Measurements from ENCODE around the gene FSHR. TPM values are rescaled to one million over a fixed set of nuclear protein-coding genes. Genes with fewer than 3 reads are reported as not detected.

FSHR gene
- total RNA-seq, 2 donors from 2014 or later = 0.28 to 1.1 TPM

DNA sequence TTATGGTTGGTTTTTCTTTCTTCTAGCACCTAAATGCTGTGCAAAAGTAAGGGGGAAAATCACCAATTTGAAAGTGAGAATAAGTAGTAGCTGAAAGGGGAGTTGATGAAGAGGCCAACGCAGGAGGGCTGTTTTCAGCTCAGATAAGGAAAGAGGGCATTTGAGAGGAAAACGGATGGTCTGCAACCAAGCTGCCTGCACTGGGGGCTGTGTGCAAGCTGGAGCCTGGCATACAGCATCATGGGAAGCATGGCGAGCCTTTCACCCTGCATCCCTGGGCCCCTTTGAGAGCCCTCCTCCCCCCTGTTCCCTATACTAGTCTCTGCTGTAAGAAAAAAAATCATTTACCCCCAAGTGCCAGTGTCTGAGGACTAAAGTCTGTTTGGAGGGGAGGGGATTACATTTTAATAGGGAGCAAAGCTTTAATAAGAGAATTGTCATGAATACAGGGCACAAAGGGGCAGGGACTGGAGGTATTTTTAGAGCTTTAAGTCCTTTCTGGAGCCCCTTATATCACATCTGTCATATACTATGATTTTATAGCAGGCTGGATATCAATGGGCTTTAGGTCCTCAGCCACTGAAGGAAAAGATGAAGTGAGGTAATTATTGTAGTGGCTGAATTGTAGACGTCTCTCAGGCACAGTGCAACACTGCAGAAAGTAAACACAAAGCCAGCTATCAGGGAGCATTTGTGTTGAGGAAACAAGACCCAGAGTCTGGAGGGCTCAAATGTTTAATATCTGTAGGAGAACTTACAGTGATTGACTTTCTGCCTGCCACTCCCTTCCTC lies 120.7 kb downstream of the FSHR start:
- no peak overlapping the region for H3K27ac ChIP-seq
- no peaks in the 10 kb centered on the region for H3K36me3 ChIP-seq
- no peaks in the 10 kb centered on the region for H3K27me3 ChIP-seq
- no peak for DNase-seq (ENCODE audit: low spot score)
- H3K9me3 ChIP-seq = no peaks in the 10 kb centered on the region
- H3K4me1 ChIP-seq = no peaks in the 10 kb centered on the region
- H3K4me3 ChIP-seq = no peak overlapping the region
- TF ChIP-seq, protein P1, sequence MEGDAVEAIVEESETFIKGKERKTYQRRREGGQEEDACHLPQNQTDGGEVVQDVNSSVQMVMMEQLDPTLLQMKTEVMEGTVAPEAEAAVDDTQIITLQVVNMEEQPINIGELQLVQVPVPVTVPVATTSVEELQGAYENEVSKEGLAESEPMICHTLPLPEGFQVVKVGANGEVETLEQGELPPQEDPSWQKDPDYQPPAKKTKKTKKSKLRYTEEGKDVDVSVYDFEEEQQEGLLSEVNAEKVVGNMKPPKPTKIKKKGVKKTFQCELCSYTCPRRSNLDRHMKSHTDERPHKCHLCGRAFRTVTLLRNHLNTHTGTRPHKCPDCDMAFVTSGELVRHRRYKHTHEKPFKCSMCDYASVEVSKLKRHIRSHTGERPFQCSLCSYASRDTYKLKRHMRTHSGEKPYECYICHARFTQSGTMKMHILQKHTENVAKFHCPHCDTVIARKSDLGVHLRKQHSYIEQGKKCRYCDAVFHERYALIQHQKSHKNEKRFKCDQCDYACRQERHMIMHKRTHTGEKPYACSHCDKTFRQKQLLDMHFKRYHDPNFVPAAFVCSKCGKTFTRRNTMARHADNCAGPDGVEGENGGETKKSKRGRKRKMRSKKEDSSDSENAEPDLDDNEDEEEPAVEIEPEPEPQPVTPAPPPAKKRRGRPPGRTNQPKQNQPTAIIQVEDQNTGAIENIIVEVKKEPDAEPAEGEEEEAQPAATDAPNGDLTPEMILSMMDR (IDR thresholded peaks at IDR 0.05) = no peak

DNA sequence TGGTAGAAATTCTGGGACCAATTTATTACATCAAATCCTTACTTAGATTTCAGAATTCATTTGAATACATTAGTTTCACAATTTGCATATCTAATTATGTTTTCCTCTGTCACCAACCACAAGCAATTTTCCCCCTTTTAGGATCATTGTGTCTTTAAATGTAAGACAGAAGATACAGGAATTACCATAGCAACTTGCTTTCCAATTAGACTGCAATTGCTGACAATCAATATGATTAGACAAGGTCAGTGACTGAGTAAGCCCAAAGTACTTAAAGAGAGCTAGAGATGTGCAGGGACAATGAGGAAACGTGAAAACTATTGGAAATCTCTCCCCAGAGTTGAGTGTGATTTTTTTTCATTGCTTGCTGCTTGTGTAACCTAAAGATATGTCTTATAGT lies 121.4 kb downstream of the FSHR start:
- H3K4me1 ChIP-seq = no peaks in the 10 kb centered on the region
- H3K36me3 ChIP-seq = no peaks in the 10 kb centered on the region
- no peaks in the 10 kb centered on the region for H3K9me3 ChIP-seq
- H3K27me3 ChIP-seq = no peaks in the 10 kb centered on the region
- no peak for DNase-seq (ENCODE audit: low spot score)
- no peak overlapping the region for H3K4me3 ChIP-seq
- TF ChIP-seq, protein P1 (IDR thresholded peaks at IDR 0.05) = no peak
- H3K27ac ChIP-seq = no peak overlapping the region

DNA sequence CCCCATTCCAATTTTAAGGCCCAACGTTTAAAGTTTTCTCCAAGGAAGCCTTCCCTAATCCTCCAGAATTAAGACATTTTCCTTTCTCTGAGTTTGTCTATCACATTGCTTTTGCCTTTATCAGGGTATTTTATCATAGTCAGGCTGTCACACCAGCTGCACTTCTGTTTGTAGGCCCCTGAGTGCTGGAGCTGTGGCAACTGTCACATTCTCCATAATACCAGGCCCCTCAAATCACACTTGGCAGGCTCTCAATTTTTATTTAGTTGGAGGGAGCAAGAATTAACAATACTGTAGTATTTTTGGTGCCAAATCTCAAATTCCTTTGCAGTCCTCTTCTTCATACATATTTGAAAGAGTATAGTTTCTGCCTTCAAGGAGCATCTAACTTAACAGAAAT lies 122.2 kb downstream of the FSHR start:
- H3K4me1 ChIP-seq = no peaks in the 10 kb centered on the region
- H3K4me3 ChIP-seq = no peak overlapping the region
- H3K9me3 ChIP-seq = no peaks in the 10 kb centered on the region
- no peak for DNase-seq (ENCODE audit: low spot score)
- H3K27ac ChIP-seq = no peak overlapping the region
- TF ChIP-seq, protein P1 (IDR thresholded peaks at IDR 0.05) = no peak
- H3K36me3 ChIP-seq = no peaks in the 10 kb centered on the region
- H3K27me3 ChIP-seq = no peaks in the 10 kb centered on the region

DNA sequence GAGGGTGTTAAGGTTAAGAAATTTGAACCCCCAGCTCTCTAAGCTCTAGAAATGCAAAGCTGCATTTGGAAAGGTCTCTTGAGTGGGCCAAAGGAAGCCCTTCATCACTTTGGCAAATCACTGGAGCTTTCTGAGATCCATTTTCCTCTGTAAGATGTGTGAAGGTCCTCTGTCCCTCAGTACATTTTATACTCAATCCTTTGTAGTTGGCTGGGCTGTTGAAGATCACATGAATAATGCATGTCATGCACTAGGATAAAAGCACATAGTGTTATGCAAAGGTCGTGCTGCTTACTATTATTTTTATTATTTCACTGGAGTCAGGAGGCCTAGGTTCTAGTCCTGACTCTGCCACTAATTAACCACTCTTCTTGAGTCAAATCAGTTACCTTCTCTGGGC lies 124.9 kb downstream of the FSHR start:
- DNase-seq (ENCODE audit: low spot score) = no peak
- Histone ChIP-seq H3K4me3 (no peak overlapping the region), H3K27me3 (no peaks in the 10 kb centered on the region), H3K27ac (no peak overlapping the region), H3K4me1 (no peaks in the 10 kb centered on the region), H3K36me3 (no peaks in the 10 kb centered on the region), H3K9me3 (no peaks in the 10 kb centered on the region)
- TF ChIP-seq, protein P1 (IDR thresholded peaks at IDR 0.05) = no peak

DNA sequence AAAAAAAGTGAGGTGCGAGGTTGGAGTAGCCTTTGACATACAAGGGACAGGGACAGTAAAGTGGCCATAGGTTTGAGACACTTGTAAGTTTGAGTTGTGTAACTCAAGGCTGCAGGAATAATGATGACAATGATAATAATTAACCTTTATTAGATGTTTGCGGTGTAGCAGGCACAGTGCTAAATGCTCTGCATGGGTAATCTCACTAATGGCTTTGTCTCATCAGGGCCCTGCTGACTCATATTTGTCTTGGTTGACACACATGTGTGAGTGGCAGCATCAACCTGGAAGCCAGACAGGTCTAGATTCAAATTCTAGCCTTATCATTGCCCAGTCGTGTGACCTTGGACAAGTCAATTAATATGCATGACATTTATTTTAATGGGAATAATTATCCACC lies 126.2 kb downstream of the FSHR start:
- Histone ChIP-seq H3K27ac (no peak overlapping the region), H3K4me1 (no peaks in the 10 kb centered on the region), H3K27me3 (no peaks in the 10 kb centered on the region), H3K9me3 (no peaks in the 10 kb centered on the region), H3K36me3 (no peaks in the 10 kb centered on the region), H3K4me3 (no peak overlapping the region)
- no peak for DNase-seq (ENCODE audit: low spot score)
- TF ChIP-seq, protein P1 (IDR thresholded peaks at IDR 0.05) = no peak

DNA sequence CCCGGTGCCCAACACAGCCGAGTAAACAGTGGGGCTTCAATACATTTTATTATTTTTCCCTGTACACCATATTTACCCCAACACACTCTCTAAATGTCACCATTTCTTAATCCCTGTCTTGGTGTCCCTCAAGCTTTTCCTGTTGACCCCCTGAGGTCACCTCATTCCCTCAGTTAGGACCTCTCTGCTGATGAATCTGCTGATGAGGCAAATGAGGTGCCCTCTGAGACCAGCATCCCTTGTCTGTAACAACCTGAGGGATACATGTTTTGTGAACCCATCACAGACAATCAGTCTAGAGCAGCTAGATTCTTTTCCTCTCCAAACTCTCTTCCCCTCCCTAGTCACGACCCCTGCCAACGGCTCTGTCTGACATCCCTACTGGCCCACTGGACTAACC lies 127.6 kb downstream of the FSHR start:
- no peak for DNase-seq (ENCODE audit: low spot score)
- no peak overlapping the region for H3K4me3 ChIP-seq
- H3K4me1 ChIP-seq = no peaks in the 10 kb centered on the region
- no peaks in the 10 kb centered on the region for H3K9me3 ChIP-seq
- no peaks in the 10 kb centered on the region for H3K27me3 ChIP-seq
- no peaks in the 10 kb centered on the region for H3K36me3 ChIP-seq
- H3K27ac ChIP-seq = no peak overlapping the region
- TF ChIP-seq, protein P1 (IDR thresholded peaks at IDR 0.05) = no peak
